Panc1 (cell line): ENCODE results near the gene ZNF398. TPM values are rescaled to one million over a fixed set of nuclear protein-coding genes. Genes with fewer than 3 reads are reported as not detected.

Experiments used
- ATAC-seq: fragments of 200-7000 bp; cut with Tn5 transposase; 2 replicates; pipeline ENCODE4 v1.9.1; 2020; ENCODE audit warnings: mild to moderate bottlenecking, moderate library complexity
- BruUV-seq: library from RNA; stranded (reverse); fragments of 400-500 nt; replicated peaks from 2 replicates; lab custom pipeline; 2021; lab: Mats Ljungman, UMichigan
- CTCF ChIA-PET: fragments of 300-600 bp; sonication (Branson Sonifier 250); formaldehyde crosslinking; loops from one replicate; lab custom pipeline; 2022; ENCODE audit warnings: antibody characterized with exemption; lab: Charles Lee
- POLR2A ChIA-PET: fragments of 300-600 bp; sonication (Branson Sonifier 250); formaldehyde crosslinking; loops from one replicate; lab custom pipeline; 2022; ENCODE audit warnings: antibody characterized with exemption; lab: Charles Lee
- DNase-seq: peaks from one replicate; pipeline ENCODE4 v3.0.0-alpha.2; 2010; ENCODE audit warnings: low read depth, low spot score
- H3K27ac ChIP-seq: 2 replicates; pipeline ENCODE4 v1.5.1; 2011; ENCODE audit warnings: mild to moderate bottlenecking, low read length, inconsistent platforms
- H3K27me3 ChIP-seq: fragments of 200-500 bp; sonication (Bioruptor generic); 2 replicates; pipeline ENCODE4 v1.6.0; 2014; ENCODE audit warnings: low read length, inconsistent platforms; ENCODE audit not compliant: control insufficient read depth, insufficient read depth
- H3K36me3 ChIP-seq: fragments of 200-500 bp; sonication (Bioruptor generic); 2 replicates; pipeline ENCODE4 v1.5.1; 2014; ENCODE audit warnings: inconsistent platforms, mild to moderate bottlenecking, low read length, moderate library complexity; ENCODE audit not compliant: control insufficient read depth, insufficient read depth
- H3K4me1 ChIP-seq: 2 replicates; pipeline ENCODE4 v1.5.1; 2011; ENCODE audit warnings: inconsistent platforms, mild to moderate bottlenecking, low read length, moderate library complexity; ENCODE audit not compliant: control insufficient read depth, insufficient read depth
- H3K4me3 ChIP-seq, 2 experiments: 2 replicates each; pipeline ENCODE4 v1.5.1; 2011 to 2012; ENCODE audit warnings: low read depth in 2 of 2, low read length in 2 of 2, mild to moderate bottlenecking in 2 of 2, inconsistent platforms in 1 of 2, moderate library complexity in 1 of 2
- H3K9me3 ChIP-seq: fragments of 200-500 bp; sonication (Bioruptor generic); 2 replicates; pipeline ENCODE4 v1.5.1; 2014; ENCODE audit warnings: low read depth, mild to moderate bottlenecking, inconsistent platforms, low read length, moderate library complexity; ENCODE audit not compliant: control insufficient read depth, insufficient read depth
- POLR2AphosphoS5 ChIP-seq: IDR thresholded peaks from 2 replicates; pipeline ENCODE4 v1.6.1; 2012; ENCODE audit warnings: mild to moderate bottlenecking, low read depth, low read length, moderate library complexity
- SIN3A ChIP-seq: IDR thresholded peaks from 2 replicates; pipeline ENCODE4 v1.6.1; 2012; ENCODE audit warnings: low read depth, mild to moderate bottlenecking, low read length, moderate library complexity, borderline replicate concordance; ENCODE audit not compliant: insufficient read depth
- TCF7L2 ChIP-seq: IDR thresholded peaks from 2 replicates; pipeline ENCODE4 v1.6.1; 2011; ENCODE audit warnings: mild to moderate bottlenecking, low read depth, low read length, inconsistent platforms
- in situ Hi-C: cut with HindIII; loops from 2 replicates; pipeline ENCODE4 v1.10.0; 2016; ENCODE audit warnings: low sequenced_read_pairs, low pct_unique_long_range_greater_than_20kb
- intact Hi-C: fragments of 100-400 bp; cut with micrococcal nuclease; formaldehyde crosslinking; loops from one replicate; pipeline ENCODE4 v1.10.0; 2022; ENCODE audit not compliant: unreplicated experiment
- total RNA-seq: library from RNA; stranded (reverse); gene quantifications from one replicate; pipeline ENCODE4 v1.2.1, GENCODE V29; 2021; ENCODE audit not compliant: unreplicated experiment
- TF ChIP-seq, protein P1 (sequence below), 2 experiments: IDR thresholded peaks; 2 replicates each; pipeline ENCODE4 v1.6.1; 2011 to 2012; ENCODE audit warnings: low read depth in 2 of 2, control low read depth in 1 of 2, low read length in 1 of 2, mild to moderate bottlenecking in 1 of 2, moderate library complexity in 1 of 2; ENCODE audit not compliant: insufficient read depth in 1 of 2
- TF ChIP-seq, protein P2 (sequence below): fragments of 450-650 bp; IDR thresholded peaks from 2 replicates; pipeline ENCODE4 v1.5.1; 2017; ENCODE audit warnings: mild to moderate bottlenecking

Gene ZNF398
- total RNA-seq, 1 experiment from 2014 or later: 14.1 TPM

GRCh38 chr7:149223176-149223575 is 75.9 kb downstream of the ZNF398 start:
- in situ Hi-C loops: no loop called here
- Histone ChIP-seq H3K9me3 (no peaks in the 10 kb centered on the region), H3K36me3 (no peaks in the 10 kb centered on the region), H3K4me3 (no peak overlapping the region), H3K4me1 (no peaks in the 10 kb centered on the region), H3K27me3 (no peaks in the 10 kb centered on the region), H3K27ac (no peak overlapping the region)
- POLR2A ChIA-PET: no interaction called here
- TF ChIP-seq, protein P1, sequence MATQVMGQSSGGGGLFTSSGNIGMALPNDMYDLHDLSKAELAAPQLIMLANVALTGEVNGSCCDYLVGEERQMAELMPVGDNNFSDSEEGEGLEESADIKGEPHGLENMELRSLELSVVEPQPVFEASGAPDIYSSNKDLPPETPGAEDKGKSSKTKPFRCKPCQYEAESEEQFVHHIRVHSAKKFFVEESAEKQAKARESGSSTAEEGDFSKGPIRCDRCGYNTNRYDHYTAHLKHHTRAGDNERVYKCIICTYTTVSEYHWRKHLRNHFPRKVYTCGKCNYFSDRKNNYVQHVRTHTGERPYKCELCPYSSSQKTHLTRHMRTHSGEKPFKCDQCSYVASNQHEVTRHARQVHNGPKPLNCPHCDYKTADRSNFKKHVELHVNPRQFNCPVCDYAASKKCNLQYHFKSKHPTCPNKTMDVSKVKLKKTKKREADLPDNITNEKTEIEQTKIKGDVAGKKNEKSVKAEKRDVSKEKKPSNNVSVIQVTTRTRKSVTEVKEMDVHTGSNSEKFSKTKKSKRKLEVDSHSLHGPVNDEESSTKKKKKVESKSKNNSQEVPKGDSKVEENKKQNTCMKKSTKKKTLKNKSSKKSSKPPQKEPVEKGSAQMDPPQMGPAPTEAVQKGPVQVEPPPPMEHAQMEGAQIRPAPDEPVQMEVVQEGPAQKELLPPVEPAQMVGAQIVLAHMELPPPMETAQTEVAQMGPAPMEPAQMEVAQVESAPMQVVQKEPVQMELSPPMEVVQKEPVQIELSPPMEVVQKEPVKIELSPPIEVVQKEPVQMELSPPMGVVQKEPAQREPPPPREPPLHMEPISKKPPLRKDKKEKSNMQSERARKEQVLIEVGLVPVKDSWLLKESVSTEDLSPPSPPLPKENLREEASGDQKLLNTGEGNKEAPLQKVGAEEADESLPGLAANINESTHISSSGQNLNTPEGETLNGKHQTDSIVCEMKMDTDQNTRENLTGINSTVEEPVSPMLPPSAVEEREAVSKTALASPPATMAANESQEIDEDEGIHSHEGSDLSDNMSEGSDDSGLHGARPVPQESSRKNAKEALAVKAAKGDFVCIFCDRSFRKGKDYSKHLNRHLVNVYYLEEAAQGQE (IDR thresholded peaks at IDR 0.05; ENCODE audit: insufficient read depth in 1 of 2, low read depth in 2 of 2, low read length in 1 of 2): no peak
- TF ChIP-seq POLR2AphosphoS5: no peak
- no peak for TF ChIP-seq TCF7L2
- TF ChIP-seq, protein P2, sequence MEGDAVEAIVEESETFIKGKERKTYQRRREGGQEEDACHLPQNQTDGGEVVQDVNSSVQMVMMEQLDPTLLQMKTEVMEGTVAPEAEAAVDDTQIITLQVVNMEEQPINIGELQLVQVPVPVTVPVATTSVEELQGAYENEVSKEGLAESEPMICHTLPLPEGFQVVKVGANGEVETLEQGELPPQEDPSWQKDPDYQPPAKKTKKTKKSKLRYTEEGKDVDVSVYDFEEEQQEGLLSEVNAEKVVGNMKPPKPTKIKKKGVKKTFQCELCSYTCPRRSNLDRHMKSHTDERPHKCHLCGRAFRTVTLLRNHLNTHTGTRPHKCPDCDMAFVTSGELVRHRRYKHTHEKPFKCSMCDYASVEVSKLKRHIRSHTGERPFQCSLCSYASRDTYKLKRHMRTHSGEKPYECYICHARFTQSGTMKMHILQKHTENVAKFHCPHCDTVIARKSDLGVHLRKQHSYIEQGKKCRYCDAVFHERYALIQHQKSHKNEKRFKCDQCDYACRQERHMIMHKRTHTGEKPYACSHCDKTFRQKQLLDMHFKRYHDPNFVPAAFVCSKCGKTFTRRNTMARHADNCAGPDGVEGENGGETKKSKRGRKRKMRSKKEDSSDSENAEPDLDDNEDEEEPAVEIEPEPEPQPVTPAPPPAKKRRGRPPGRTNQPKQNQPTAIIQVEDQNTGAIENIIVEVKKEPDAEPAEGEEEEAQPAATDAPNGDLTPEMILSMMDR: no peak
- no peak for TF ChIP-seq SIN3A
- CTCF ChIA-PET: no interaction called here
- DNase-seq: no peak
- intact Hi-C loops: no loop called here
- no peak for ATAC-seq
- no TSS peak for BruUV-seq

GRCh38 chr7:149223761-149224160 is 76.5 kb downstream of the ZNF398 start:
- H3K4me3 ChIP-seq: no peak overlapping the region
- no peaks in the 10 kb centered on the region for H3K9me3 ChIP-seq
- H3K27me3 ChIP-seq: no peaks in the 10 kb centered on the region
- ATAC-seq (no peak), DNase-seq (no peak)
- ChIA-PET CTCF (no interaction called here), POLR2A (interaction anchor here (0.7 kb wide), 1 partner anchor 215 kb away, joined by 4 read pairs; no protein-coding TSS in a partner anchor)
- in situ Hi-C loops (no loop called here), intact Hi-C loops (no loop called here)
- no peak overlapping the region for H3K27ac ChIP-seq
- no peaks in the 10 kb centered on the region for H3K36me3 ChIP-seq
- no peaks in the 10 kb centered on the region for H3K4me1 ChIP-seq
- TF ChIP-seq SIN3A (no peak), TCF7L2 (no peak), POLR2AphosphoS5 (no peak)
- TF ChIP-seq, protein P1 (IDR thresholded peaks at IDR 0.05; ENCODE audit: insufficient read depth in 1 of 2, low read depth in 2 of 2, low read length in 1 of 2): no peak
- TF ChIP-seq, protein P2: no peak
- BruUV-seq: no TSS peak
